ENCODE results near the gene METAP1D. TPM values are rescaled to one million over a fixed set of nuclear protein-coding genes. Genes with fewer than 3 reads are reported as not detected.
"Not testable (repeated sequence)": the region's sequence is repeated elsewhere in the genome, so short reads cannot be mapped to it uniquely, and the experiment has no call there.

METAP1D gene
- total and polyA plus RNA-seq, 2 of the 4 experiments (the other 2 are of a cell fraction): 3.4 to 5.5 TPM

- H3K27me3 ChIP-seq (ENCODE audit: control insufficient read depth, insufficient read depth, low read length); H4K5ac ChIP-seq (ENCODE audit: low read depth, low read length); H3K4me3 ChIP-seq (ENCODE audit: insufficient read depth, low read depth, low read length); H3K36me3 ChIP-seq (ENCODE audit: control insufficient read depth, insufficient read depth, low read length); H3K9me1 ChIP-seq (ENCODE audit: insufficient read depth, low read length); H4K91ac ChIP-seq (ENCODE audit: insufficient read depth, low read depth, low read length); H2BK5ac ChIP-seq (ENCODE audit: low read depth, low read length, poor library complexity, severe bottlenecking); in situ Hi-C loops (cut with MboI; ENCODE audit: low sequenced_read_pairs); H4K20me1 ChIP-seq (ENCODE audit: insufficient read depth, low read length); H3K27ac ChIP-seq (ENCODE audit: insufficient read depth, low read length); BruUV-seq (replicated peaks); H3K9me3 ChIP-seq (ENCODE audit: control insufficient read depth, insufficient read depth, low read length); H3K4me1 ChIP-seq (ENCODE audit: control insufficient read depth, insufficient read depth, low read length); H2AFZ ChIP-seq (replicated peaks; ENCODE audit: low read length, poor library complexity); H4K8ac ChIP-seq (ENCODE audit: low read depth in 2 of 2, low read length in 2 of 2); H2AK5ac ChIP-seq (ENCODE audit: low read depth, low read length); H3K18ac ChIP-seq (ENCODE audit: low read depth, low read length); H2BK120ac ChIP-seq (ENCODE audit: low read depth, low read length); H3K4me2 ChIP-seq (ENCODE audit: low read depth, low read length); intact Hi-C loops (cut with micrococcal nuclease); H3K9ac ChIP-seq (ENCODE audit: low read depth, low read length); H2AK9ac ChIP-seq (replicated peaks; ENCODE audit: low read depth, low read length, poor library complexity); H3K56ac ChIP-seq (ENCODE audit: extremely low read depth, insufficient read depth, low read length); H3K23ac ChIP-seq (ENCODE audit: low read depth, low read length); DNase-seq; POLR2A ChIA-PET (ENCODE audit: unreplicated experiment); H3K79me1 ChIP-seq (ENCODE audit: low read depth in 1 of 2, low read length in 2 of 2); H3K14ac ChIP-seq (replicated peaks; ENCODE audit: low read depth, low read length); ATAC-seq (ENCODE audit: low read depth); H3K4ac ChIP-seq (ENCODE audit: low read depth, low read length); H2BK15ac ChIP-seq (ENCODE audit: low read depth, low read length); dilution Hi-C loops (cut with HindIII; ENCODE audit: low sequenced_read_pairs, unreplicated experiment); H2BK20ac ChIP-seq (ENCODE audit: low read depth, low read length): not testable (repeated sequence)
- no CpG with 5 or more reads among the region's 6 CpGs for WGBS, 2 experiments (ENCODE audit: extremely low coverage in 2 of 2, insufficient read length in 1 of 2)
- CTCF ChIA-PET: interaction anchor here (1.4 to 1.7 kb wide), 2 partner anchors 13 to 410 kb away, joined by 5 to 7 read pairs; no protein-coding TSS in a partner anchor
Measured at GRCh38 chr2:172114176-172114575, 114.4 kb downstream of the METAP1D start.
